ENCODE data around the gene GSDMA.

Gene GSDMA

DNA sequence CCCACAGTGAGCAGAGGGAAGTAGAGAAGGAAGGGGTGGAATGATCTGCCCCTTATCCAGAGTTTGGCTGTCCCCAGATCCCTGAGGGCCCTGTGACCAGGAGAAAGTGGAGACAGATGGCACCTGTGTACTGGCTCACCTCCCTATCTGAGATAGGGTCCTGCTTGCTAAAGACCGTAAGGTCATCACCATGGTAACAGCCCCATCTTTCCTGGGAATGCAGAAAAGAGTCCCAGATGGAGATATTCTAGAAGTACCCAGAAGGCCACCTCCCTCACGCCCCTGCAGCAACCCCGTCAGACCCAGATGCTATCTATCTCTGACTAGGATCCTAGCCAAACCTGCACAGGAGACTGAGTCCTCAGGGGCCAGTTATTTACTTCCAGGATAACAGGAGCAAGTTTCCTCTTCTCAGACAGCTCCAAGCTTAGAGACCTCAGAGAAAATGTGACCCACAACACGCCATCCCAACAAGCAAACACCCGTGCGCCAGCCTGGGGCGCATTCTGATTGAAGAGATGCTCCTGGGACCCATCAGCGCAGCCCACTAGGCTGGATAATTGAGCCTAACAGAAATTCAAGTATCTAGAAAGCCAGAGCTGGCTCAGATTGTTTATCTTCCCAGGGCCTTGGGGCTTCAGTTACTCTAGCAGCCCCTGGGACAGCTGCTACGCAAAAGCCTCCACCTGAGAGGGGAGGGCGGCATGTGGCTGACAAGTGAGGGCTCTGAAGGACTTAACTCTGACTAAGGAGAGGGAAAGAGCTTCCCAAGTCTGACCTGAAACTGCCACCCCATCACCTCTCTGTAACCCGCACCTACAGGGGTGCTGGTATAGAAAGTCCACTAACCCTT lies 37.3 kb upstream of the GSDMA start:
- no peak for DNase-seq (ENCODE audit: extremely low spot score)
- ChIA-PET POLR2A (interaction anchor here (0.7 to 0.8 kb wide), 2 partner anchors 31 to 60 kb away, joined by 3 to 4 read pairs; no protein-coding TSS in a partner anchor), CTCF (no interaction called here)
- TF ChIP-seq LEF1 (IDR thresholded peaks at IDR 0.05; ENCODE audit: borderline replicate concordance) (no peak), BHLHE40 (IDR thresholded peaks at IDR 0.05; ENCODE audit: borderline replicate concordance) (no peak)

- CTCF ChIA-PET, result interaction anchor here (0.6 kb wide), 1 partner anchor 21 kb away, joined by 4 read pairs; no protein-coding TSS in a partner anchor
- POLR2A ChIA-PET, result interaction anchor here (0.6 to 1.5 kb wide), 7 partner anchors 29 to 128 kb away, joined by 3 to 4 read pairs (median 3); partner anchors contain the start of genes MED24 and PSMD3
- TF ChIP-seq FOXA1 (IDR thresholded peaks at IDR 0.05) (no peak), HDGF (IDR thresholded peaks at IDR 0.05; ENCODE audit: borderline replicate concordance) (no peak), SUZ12 (IDR thresholded peaks at IDR 0.05) (no peak), PKNOX1 (IDR thresholded peaks at IDR 0.05) (no peak), LEF1 (IDR thresholded peaks at IDR 0.05; ENCODE audit: borderline replicate concordance) (no peak), ELF4 (IDR thresholded peaks at IDR 0.05) (no peak), CTBP1 (IDR thresholded peaks at IDR 0.05; ENCODE audit: borderline replicate concordance) (no peak), SP1 (IDR thresholded peaks at IDR 0.05) (no peak), FOXM1 (IDR thresholded peaks at IDR 0.05; ENCODE audit: borderline replicate concordance) (no peak)
- no peak for DNase-seq (ENCODE audit: extremely low spot score)
Observed at GRCh38 chr17:39926135-39926587, 36.6 kb upstream of the GSDMA start.

- TF ChIP-seq BHLHE40 (IDR thresholded peaks at IDR 0.05; ENCODE audit: borderline replicate concordance), result no peak
- no peak for TF ChIP-seq ELF4 (IDR thresholded peaks at IDR 0.05)
- TF ChIP-seq FOXM1 (IDR thresholded peaks at IDR 0.05; ENCODE audit: borderline replicate concordance), result no peak
- no peak for TF ChIP-seq ARNT (IDR thresholded peaks at IDR 0.05)
- TF ChIP-seq HDGF (IDR thresholded peaks at IDR 0.05; ENCODE audit: borderline replicate concordance), result no peak
- TF ChIP-seq TARDBP (IDR thresholded peaks at IDR 0.05), result no peak
- TF ChIP-seq L3MBTL2 (conservative IDR thresholded peaks at IDR 0.05), result no peak
- no peak for TF ChIP-seq FOXK2 (IDR thresholded peaks at IDR 0.05)
- TF ChIP-seq NFRKB (IDR thresholded peaks at IDR 0.05), result no peak
- TF ChIP-seq SUZ12 (IDR thresholded peaks at IDR 0.05), result no peak
- no peak for TF ChIP-seq FOXA1 (IDR thresholded peaks at IDR 0.05)
- no peak for TF ChIP-seq LEF1 (IDR thresholded peaks at IDR 0.05; ENCODE audit: borderline replicate concordance)
- TF ChIP-seq CTBP1 (IDR thresholded peaks at IDR 0.05; ENCODE audit: borderline replicate concordance), result no peak
- no peak for TF ChIP-seq ZNF384 (IDR thresholded peaks at IDR 0.05)
- TF ChIP-seq PKNOX1 (IDR thresholded peaks at IDR 0.05), result no peak
- no peak for TF ChIP-seq SP1 (IDR thresholded peaks at IDR 0.05)
- CTCF ChIA-PET, result interaction anchor here (0.6 kb wide), 2 partner anchors 21 to 1000 kb away, joined by 3 to 4 read pairs; no protein-coding TSS in a partner anchor
- peak; percentile 22 for DNase-seq (ENCODE audit: extremely low spot score)
- POLR2A ChIA-PET, result interaction anchor here (0.6 to 1.5 kb wide), 11 partner anchors 13 to 292 kb away, joined by 3 to 6 read pairs (median 3); partner anchors contain the start of genes MED24, PGAP3, PSMD3 and WIPF2
Observed at GRCh38 chr17:39926588-39927100, 36.2 kb upstream of the GSDMA start.

DNA sequence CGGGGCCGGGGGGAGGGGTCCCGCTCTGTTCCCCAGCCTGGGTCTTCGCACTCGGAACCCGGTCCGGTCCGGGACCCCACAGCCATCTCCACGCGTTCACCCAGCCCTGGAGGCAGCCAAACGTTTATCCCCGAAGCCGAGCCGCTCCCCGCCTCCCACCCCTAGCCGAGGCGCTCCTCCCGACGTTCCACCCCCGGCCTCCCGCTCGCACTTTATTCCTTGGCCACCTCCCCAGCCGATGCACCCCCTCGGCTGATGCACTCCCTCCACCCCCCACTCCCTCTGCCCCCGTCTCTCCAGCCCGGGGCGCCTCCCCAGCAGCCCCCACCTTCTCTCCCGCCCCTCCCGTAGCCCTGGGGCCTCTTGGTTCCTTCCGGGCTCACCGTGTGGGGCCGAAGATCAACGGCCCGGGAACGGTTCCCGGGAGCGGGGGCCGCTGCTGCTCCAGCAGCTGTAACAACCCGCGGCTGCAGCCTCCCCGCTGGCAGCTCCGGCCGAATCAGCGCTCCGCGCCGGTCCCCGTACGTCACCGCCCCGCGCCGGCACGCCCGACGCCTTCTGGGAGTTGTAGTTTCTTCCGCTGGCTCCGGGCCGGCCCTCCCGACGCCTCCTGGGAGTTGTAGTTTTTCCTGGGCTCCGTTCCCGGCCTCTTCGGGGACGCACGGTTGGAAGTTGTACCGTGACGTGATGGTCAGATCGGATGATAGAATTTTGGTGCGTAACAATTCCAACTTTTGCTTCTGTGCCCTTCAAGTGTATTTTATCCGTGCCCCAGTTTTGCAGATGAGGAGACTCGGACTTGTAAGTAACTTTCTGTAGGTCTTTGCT lies 35.5 kb upstream of the GSDMA start, which contains the start of the genes LRRC3C and ORMDL3:
Gene LRRC3C, plus strand, starts transcription at position 632 of the 828 bp plus-strand sequence. CDS start 13,792 bp downstream, outside the sequence.
Gene ORMDL3, minus strand, starts transcription at position 501 of the 828 bp plus-strand sequence. CDS start 3,398 bp downstream, outside the sequence.
- ChIA-PET POLR2A (interaction anchor here (1.0 to 1.5 kb wide), 6 partner anchors 12 to 291 kb away, joined by 3 to 6 read pairs (median 4); partner anchors contain the start of genes PGAP3 and WIPF2), CTCF (interaction anchor here (0.6 to 0.9 kb wide), 3 partner anchors 12 to 999 kb away, joined by 3 to 4 read pairs (median 3); no protein-coding TSS in a partner anchor)
- peak; percentile 91 for DNase-seq (ENCODE audit: extremely low spot score)
- TF ChIP-seq PKNOX1 (IDR thresholded peaks at IDR 0.05) (no peak), ELF4 (IDR thresholded peaks at IDR 0.05) (peak; percentile 86), NFRKB (IDR thresholded peaks at IDR 0.05) (no peak), L3MBTL2 (conservative IDR thresholded peaks at IDR 0.05) (no peak)
